Measurements from ENCODE around the gene HILPDA.

DNA sequence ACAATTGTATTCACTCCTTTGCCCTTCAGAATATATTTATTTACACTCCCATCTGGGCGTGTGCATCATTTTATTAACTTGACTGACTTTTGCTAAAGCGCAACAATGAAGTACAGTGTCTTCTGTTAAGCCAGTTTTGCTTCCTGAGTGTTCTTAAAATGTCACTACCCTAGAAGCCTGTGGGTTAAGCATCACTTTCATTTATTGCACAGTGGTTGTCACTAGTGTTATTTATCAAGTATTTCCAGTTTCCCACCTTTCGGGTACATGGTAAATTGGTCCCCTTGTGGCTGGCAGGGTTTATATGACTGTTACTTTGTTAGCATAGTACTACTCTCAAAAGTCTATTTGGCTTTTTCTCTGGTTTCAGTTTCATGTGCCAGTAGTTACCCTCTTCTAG is 3.3 kb downstream of the HILPDA start:
- TF ChIP-seq, protein P1, sequence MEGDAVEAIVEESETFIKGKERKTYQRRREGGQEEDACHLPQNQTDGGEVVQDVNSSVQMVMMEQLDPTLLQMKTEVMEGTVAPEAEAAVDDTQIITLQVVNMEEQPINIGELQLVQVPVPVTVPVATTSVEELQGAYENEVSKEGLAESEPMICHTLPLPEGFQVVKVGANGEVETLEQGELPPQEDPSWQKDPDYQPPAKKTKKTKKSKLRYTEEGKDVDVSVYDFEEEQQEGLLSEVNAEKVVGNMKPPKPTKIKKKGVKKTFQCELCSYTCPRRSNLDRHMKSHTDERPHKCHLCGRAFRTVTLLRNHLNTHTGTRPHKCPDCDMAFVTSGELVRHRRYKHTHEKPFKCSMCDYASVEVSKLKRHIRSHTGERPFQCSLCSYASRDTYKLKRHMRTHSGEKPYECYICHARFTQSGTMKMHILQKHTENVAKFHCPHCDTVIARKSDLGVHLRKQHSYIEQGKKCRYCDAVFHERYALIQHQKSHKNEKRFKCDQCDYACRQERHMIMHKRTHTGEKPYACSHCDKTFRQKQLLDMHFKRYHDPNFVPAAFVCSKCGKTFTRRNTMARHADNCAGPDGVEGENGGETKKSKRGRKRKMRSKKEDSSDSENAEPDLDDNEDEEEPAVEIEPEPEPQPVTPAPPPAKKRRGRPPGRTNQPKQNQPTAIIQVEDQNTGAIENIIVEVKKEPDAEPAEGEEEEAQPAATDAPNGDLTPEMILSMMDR (IDR thresholded peaks at IDR 0.05; ENCODE audit: low read depth, low read length, poor library complexity, severe bottlenecking): no peak
- TF ChIP-seq EZH2phosphoT487 (IDR thresholded peaks at IDR 0.05; ENCODE audit: borderline replicate concordance, low read length): no peak
